KBM-7 (cell line): ENCODE measurements around the gene TRIM37.
"Not testable (repeated sequence)": the region's sequence is repeated elsewhere in the genome, so short reads cannot be mapped to it uniquely, and the experiment has no call there.

Experiments
- DNase-seq: peaks from one replicate; pipeline ENCODE4 v3.0.0-alpha.2; 2015
- in situ Hi-C: fragments of 300-500 bp; cut with MboI; formaldehyde crosslinking; loops from 2 replicates; pipeline ENCODE4 v1.14.3; 2020; ENCODE audit warnings: low sequenced_read_pairs, low pct_unique_long_range_greater_than_20kb, mixed read lengths

TRIM37 gene, protein sequence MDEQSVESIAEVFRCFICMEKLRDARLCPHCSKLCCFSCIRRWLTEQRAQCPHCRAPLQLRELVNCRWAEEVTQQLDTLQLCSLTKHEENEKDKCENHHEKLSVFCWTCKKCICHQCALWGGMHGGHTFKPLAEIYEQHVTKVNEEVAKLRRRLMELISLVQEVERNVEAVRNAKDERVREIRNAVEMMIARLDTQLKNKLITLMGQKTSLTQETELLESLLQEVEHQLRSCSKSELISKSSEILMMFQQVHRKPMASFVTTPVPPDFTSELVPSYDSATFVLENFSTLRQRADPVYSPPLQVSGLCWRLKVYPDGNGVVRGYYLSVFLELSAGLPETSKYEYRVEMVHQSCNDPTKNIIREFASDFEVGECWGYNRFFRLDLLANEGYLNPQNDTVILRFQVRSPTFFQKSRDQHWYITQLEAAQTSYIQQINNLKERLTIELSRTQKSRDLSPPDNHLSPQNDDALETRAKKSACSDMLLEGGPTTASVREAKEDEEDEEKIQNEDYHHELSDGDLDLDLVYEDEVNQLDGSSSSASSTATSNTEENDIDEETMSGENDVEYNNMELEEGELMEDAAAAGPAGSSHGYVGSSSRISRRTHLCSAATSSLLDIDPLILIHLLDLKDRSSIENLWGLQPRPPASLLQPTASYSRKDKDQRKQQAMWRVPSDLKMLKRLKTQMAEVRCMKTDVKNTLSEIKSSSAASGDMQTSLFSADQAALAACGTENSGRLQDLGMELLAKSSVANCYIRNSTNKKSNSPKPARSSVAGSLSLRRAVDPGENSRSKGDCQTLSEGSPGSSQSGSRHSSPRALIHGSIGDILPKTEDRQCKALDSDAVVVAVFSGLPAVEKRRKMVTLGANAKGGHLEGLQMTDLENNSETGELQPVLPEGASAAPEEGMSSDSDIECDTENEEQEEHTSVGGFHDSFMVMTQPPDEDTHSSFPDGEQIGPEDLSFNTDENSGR

DNA sequence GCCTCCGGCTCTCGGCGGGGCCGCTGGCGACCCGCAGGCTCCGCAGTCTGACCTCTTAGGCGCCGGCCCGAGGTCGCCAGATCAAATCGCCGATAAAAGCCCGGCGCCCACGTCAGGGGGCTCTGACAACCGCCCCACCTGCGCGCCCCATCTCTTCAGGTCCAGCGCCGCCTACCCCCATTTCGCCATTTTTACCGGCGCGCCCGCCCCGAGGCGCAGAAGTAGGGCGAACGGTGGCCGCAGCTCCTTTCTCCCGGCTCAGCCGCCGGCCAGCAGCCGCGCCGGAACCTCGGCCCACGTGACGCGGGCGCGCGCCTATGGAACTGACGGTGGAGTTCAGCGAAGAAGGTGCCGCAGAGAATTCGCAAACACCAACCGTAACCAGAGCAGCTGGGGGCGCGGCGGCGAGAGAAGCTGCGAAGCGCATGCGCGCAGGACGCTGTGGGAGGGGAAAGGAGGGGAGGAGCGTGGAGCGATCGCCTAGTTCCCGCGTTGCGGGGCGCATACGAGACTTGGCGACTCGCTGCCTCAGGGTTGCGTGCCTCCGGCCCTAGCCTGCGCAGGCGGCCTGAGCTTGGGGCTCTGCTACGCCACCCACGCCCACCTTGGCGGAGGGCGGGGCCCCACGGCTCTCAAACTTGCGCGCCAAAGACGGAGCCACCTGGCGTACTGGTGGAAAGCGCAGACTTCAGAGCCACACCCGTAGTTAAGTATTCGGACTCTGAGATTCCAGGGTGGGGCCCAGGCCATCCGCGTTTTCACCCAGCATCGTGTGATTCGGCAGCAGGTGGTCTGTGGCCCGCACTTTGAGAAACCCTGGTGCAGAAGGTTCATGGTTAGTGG is at the start of gene TRIM37:
Gene TRIM37 (minus strand): TSS at position 418 of the 843 bp plus-strand sequence. CDS start 419 bp downstream, outside the sequence.
- peak; percentile 99 for DNase-seq
- in situ Hi-C loops, result no loop called here

DNA sequence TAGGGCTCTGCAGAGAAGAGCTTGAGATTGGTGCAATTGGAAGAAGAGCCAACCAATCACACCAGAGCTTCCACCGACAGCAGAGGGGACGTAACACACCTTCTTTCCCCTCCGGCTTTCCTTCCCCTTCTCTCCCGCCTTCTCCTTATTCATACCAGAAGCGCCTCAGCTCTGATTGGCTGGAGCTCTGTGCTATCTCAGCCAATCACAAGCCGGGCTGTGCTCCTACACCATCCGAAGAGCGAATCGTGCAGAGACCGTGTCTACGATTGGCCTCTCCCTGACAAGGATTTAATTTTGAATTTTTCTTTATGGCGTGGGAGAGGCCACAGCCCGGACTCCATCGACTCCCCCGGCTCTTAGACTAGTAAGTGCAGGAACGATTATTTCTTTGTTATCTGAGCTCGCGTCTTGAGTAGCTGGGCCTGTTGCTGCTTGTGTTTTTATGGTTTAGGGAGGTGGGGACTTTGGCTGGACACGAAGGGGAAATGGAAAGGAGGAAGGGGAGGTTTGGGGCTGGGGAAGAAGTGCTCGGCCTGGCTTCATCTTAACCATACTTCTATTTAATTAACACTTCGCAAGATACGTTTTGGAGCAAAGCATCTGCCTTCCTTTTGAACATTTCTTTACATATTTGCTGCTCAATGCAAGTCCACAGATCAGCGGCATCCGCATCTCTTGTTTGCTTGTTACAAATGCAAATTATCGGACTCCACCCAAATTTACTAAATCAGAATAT is 48.9 kb upstream of the TRIM37 start, which contains the start of gene PRR11:
Gene PRR11 (plus strand): TSS at position 308 of the 739 bp plus-strand sequence. CDS start 14,007 bp downstream, outside the sequence.
- in situ Hi-C loops, result no loop called here
- DNase-seq, result peak; percentile 100

DNA sequence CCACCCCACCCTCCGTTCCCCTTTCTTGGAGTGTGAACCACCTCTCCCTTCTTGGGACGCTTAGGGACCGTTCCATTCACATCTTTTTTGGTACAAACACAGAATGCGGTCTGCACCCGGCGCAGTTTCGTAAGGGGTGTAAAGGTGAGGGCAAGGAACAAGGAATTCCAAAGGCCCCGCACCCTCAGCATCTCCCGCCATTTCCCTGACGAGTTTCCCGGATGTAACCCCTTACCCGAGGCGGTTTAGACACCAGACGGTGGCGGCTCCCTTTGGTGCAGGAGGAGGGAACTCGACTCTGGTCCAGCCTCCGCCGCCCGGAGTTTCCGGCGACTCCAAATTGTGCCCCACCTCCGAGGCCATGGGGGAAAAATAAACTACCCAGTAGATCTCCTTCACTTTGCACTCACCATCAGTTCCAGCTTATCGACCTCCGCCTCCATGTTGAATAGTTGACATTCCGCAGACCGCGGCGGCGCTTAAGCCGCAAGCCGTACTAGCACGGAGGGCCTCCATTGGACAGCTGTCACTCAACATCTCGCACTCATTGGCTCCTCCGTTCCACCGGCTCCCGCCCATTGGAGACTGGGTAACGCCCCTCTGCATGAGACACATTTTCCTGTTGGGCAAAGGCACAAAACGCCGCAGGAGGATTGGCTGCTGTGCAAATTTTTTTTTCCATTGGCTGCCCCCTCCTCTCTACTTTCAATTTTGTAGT is 48.2 kb upstream of the TRIM37 start, which contains the start of gene SKA2:
Gene SKA2 (minus strand): TSS at position 466 of the 718 bp plus-strand sequence. CDS start 23 bp downstream, at position 443.
- DNase-seq, result no peak
- in situ Hi-C loops, result no loop called here

DNA sequence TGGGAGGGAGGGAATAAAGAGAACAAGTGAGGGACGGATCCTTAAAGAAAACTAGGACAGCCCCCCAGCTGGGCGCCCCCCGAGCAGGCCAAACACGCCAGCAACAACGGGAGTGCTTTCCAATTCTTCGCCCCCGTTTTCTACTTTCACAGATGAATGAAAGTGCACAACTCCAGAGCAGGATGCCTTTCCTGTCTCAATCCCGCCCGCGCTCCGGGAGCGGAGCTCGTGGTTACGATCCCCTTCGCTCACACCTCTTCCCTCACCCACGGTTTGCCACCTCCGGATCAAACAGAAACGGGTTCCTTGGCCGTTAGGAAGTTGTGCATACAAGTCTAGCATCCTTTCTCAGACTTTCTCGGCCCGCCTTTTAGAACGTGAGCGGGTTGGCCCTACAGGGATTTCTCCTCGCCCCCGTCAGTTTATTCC is 47.6 kb upstream of the TRIM37 start:
- no peak for DNase-seq
- in situ Hi-C loops, result no loop called here

DNA sequence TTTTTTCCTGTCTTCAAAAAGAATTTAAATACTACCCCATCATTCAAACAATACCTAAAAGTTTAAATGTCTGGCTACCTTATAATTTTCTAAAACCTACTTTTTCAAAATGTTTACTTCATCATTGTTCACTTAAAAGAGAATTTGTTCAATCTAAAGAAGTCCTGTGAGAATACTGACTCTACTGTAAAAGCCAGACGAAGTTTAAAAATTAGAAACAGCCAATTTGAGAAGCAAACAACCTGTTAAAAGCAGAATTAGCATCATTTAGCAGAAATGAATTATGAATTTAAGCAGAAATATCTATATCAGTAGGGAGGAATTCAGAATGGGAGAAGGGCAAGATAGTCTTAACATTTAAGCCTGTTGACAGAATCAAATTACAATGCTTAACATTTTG is 46.2 kb upstream of the TRIM37 start:
- no peak for DNase-seq
- in situ Hi-C loops, result no loop called here

DNA sequence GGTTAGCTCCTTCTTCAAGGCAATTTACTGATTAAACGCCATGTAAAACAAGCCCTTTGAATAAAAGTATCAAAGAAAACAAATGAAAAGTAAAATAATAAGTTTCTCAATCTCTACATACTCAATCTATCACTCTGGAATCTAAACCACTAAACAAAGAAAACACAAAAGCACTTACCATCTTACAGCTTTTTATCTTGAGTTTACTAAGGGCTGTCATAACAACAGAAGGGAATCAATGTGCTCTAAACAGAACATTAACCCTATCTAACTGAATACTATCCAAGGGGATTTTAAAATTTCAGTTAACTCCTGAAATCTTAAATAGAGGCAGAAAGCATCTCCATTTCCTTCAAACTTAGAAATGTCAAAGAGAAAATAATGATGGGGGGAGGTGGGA is 44.9 kb upstream of the TRIM37 start:
- no peak for DNase-seq
- in situ Hi-C loops, result no loop called here

DNA sequence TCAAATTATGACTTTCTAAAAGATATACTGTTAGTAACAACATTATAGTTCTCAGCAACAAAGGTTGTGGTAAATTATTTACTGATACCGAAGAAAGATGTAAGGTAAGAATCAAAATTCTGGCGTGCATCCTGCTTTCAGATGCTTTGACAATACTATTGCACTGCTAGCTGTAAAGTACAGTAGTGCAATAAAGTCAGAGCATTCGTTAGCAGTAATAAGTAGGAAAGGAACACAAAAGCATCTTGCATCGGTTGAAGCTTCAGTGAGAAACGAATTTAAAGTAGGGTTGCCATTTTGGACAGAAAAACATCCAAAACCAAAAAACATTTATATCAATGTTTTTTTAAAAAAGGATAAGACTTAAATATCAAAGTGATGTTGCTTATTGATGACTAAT is 44.3 kb upstream of the TRIM37 start:
- in situ Hi-C loops, result no loop called here
- no peak for DNase-seq

DNA sequence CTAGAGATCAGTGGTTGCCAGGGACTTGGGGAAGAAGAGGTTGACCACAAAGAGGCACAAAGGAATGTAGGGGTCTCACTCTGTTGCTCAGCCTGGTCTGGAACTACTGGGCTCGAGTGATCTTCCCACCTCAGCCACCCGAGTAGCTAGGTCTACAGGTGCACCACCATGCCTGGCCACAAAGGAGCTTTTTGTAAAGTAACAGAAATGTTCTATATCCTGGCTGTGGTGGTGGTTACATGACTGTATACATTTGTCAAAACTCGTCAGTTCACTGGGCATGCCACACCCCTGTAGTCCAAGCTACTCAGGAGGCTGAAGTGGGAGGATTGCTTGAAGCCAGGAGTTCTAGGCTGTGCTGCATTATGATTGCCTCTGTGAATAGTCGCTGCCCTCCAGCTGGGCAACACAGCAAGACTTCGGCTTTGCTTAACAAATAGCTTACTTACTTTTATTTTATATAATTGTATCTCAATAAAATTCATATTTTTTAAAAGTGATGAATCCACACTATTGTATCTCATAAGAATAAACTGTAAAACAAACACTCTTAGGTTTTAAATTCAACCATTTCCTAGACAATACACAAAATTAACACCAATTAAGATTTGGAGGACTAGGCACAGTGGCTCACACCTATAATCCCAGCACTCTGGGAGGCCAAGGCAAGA is 43.3 kb upstream of the TRIM37 start:
- in situ Hi-C loops, result no loop called here

DNA sequence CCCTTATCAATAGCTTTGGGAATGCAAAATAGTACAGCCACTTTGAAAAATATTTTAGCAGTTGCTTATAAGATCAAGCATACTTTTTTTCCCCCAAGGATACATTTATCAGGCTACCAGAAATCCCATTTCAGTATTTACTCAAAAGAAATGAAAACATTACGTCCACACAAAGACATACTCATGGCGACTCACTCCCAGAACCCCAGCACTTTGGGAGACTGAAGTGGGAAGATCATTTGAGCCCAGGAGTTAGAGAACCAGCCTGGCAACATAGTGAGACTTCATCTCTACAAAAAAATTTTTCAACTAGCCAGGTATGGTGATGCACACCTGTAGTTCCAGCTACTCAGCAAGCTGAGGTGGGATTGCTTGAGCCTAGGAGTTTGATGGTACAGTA is 42.4 kb upstream of the TRIM37 start:
- no peak for DNase-seq
- in situ Hi-C loops, result no loop called here

More for the DNA sequence above, 43.3 kb upstream of the TRIM37 start:
- DNase-seq, result peak; percentile 23

DNA sequence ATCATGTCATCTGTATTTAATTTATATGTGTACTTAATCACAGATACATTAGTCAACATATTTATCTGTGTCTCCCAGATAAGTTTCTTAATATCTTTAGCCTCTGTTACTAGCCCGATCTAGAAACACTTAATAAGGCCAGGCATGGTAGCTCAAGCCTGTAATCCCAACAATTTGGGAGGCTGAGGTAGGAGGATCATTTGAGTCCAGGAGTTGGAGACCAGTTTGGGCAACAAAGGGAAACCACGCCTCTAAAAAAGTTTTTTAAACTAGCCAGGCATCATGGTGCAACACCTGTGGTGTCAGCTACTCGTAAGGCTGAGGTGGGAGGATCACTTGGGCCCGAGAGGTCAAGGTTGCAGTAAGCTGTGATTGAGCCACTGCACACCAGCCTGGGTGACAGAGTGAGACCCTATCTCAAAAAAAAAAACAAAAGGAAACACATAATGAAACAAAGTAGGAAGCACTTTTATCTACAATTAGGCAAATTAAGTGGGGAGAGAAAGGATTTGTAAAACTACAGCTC is 39.0 kb upstream of the TRIM37 start:
- in situ Hi-C loops, result no loop called here
- no peak for DNase-seq

DNA sequence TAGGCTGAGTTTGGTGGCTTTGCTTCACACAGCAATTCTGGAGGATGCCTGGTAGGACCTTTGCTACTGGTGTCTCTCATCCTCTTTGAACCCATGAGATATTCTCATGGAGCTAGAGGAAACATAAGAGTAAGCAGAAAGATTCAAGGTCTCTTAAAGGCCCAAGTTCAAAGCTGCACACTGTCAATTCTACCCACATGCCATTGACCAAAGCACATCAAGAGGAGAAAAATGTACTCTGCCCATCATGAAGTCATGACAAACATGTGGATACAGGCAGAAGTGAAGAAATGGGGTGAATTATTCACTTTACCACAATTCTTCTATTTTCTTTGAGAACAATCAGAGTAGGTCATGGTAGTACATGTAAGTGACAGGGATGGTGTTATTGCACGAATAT is 35.2 kb upstream of the TRIM37 start:
- in situ Hi-C loops, result no loop called here
- no peak for DNase-seq

DNA sequence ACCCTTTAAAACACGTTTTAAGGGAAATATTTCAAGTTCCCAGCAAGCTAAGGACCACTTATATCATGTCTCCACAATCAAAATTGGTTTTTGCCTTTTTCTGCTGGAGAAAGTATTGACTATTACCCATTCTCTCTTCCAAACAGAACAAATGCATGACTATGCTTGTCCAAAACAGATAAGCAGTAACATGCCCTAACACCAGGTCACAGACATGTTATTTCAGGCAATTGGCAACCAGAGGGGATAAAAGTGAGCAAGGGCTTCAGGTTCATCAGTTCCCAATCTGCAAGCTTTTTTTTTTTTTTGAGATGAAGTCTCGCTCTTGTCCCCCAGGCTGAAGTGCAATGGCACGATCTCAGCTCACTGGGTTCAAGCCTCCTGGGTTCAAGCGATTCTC is 33.3 kb upstream of the TRIM37 start:
- in situ Hi-C loops, result no loop called here
- no peak for DNase-seq

DNA sequence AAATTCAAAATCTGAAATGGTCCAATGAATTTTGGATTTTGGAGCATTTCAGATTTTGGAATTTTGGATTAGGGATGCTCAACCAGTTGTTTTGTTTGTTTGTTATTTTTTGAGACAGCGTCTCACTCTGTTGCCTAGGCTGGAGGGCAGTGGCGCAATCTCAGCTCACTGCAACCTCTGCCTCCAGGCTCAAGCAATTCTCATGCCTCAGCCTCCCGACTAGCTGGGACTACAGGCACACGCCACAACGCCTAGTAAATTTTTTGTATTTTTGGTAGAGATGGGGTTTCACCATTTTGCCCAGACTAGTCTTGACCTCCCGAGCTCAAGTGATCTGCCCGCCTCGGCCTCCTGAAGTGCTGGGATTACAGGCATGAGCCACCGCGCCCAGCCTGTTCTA is 31.7 kb upstream of the TRIM37 start:
- DNase-seq, in situ Hi-C loops: not testable (repeated sequence)

DNA sequence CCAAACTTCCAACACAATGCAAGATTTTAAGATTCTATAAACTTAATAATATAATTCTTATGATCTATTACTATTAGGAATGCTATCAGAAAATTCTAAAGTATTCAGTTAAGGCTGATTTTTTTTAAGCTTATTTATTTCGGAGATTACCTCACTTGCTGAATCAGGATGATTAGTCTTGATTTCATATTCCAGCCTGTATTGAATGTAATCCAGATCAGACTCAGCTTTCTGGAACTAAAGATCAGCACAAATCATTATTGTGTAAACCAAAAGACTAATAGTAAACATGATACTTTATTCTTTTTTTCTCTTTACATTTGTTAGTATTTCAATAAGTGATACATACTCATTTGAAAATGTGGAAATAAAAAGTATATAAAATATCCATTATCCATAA is 24.5 kb upstream of the TRIM37 start:
- in situ Hi-C loops, result no loop called here
- DNase-seq, result no peak

DNA sequence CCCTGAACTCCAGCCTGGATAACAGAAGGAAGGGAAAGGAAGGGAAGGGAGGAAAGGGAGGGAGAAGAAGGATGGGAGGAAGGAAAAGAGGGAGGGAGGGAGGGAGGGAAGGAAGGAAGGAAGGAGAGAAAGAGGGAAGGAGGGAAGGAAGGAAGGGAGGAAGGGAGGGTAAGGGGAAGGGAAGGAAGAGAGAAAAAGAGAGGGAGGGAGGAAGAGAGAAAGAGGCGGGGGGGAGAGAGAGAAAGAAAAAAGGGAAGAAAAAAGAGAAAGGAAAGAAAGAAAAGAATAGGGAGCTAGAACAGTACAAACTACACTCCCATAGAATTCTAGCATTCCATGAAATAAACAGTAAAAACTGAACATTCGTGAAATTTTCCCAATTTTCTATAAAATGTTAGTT is 23.1 kb upstream of the TRIM37 start:
- in situ Hi-C loops, result no loop called here
- no peak for DNase-seq

DNA sequence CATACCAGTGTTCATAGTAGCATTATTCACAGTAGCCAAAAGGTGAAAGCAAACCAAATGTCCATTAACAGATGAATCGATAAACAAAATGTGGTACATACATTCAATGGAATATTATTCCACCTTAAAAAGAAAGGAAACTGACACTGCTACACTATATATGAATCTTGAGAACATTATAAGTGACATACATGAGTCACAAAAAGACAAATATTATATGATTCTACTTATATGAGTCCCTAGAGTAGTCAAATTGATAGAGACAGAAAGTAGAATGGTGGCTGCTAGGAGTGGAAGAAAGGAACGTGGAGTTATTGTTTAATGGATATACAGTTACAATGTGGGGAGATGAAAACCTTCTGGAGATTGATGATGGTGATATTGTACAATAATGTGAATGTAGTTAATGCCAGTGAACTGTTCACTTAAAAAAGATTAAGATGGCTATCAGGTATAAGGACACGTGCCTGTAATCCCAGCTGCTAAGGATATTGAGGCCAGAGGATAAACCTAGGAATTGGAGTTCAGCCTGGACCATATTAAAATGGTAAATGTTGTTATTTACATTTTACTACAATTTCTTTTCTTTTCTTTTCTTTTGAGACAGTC is 20.2 kb upstream of the TRIM37 start:
- DNase-seq, result no peak
- in situ Hi-C loops, result no loop called here

DNA sequence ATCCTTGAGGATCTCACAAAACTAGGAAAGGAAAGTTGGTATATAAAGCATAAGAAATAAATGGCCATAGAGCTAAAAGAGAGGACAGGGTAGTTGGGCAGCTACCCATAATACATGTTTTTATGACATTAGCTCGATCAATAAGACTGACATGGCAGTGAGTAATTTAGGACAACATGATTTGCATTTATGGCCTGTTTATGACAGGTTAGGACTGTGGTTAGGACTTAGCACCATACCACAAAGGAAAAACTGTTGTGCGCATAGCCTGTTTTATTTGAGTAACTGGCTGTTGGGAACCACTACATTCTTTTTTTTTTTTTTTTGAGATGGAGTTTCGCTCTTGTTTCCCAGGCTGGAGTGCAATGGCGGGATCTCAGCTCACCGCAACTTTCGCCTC is 18.0 kb upstream of the TRIM37 start:
- DNase-seq, result no peak
- in situ Hi-C loops, result no loop called here
